Measurements from ENCODE around the gene FCGR2B.

Gene FCGR2B

DNA sequence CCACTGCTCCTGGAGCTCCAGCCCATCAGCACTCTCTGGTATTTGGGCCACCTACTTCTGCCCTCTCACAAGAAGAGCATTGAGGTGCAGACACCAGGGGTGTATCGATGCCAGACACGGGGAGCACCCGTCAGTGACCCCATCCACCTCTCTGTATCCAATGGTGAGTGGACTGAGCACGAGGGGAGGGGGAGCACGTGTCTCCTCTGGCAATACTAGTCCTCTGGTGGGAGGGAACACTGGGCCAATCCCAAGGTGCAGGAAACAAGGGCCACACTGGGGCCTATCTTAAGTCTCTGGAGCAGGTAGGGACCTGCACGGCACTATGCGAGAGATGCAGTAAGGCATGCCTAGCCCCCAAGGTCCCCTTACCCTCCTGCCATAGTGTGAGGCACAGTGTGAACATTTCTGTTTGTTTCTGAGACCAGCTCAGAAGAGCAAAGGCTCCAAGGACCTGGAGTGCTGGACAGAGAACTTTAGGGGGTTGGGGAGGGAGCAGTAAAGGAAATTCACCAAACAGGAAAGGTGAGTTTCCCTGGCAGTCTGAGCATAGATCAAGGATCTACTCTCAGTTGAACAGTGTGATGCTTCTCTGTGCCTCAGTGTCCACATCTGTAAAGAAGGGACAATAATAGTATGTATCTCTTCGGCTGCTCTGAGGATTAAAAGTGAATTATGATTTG is 60.7 kb downstream of the FCGR2B start:
- TF ChIP-seq, protein P1, sequence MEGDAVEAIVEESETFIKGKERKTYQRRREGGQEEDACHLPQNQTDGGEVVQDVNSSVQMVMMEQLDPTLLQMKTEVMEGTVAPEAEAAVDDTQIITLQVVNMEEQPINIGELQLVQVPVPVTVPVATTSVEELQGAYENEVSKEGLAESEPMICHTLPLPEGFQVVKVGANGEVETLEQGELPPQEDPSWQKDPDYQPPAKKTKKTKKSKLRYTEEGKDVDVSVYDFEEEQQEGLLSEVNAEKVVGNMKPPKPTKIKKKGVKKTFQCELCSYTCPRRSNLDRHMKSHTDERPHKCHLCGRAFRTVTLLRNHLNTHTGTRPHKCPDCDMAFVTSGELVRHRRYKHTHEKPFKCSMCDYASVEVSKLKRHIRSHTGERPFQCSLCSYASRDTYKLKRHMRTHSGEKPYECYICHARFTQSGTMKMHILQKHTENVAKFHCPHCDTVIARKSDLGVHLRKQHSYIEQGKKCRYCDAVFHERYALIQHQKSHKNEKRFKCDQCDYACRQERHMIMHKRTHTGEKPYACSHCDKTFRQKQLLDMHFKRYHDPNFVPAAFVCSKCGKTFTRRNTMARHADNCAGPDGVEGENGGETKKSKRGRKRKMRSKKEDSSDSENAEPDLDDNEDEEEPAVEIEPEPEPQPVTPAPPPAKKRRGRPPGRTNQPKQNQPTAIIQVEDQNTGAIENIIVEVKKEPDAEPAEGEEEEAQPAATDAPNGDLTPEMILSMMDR (IDR thresholded peaks at IDR 0.05; ENCODE audit: borderline replicate concordance, insufficient read depth, low read depth, low read length) = no peak

DNA sequence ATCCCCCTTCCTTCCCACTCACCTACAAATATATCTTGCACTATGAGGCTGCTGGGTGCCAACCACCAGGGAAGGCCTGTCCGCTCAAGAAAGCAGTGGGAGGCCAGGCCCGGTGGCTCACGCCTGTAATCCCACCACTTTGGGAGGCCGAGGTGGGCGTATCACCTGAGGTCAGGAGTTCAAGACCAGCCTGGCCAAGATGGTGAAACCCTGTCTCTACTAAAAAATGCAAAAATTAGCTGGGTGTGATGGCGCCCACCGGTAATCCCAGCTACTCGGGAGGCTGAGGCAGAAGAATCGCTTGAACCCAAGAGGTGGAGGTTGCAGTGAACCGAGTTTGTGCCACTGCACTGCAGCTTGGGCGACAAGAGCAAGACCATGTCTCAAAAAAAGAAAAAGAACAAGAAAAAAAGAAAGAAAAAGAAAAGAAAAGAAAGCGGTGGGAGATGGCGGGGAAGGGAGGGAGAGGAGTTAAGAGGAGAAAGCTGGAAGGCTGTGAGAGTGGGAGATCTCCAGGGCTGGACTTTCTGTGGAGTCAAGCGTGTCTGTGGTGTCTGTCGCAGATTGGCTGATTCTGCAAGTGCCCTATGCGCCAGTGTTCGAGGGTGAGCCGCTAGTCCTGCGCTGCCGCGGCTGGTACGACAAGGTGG is 62.4 kb downstream of the FCGR2B start:
- H3K4me3 ChIP-seq (ENCODE audit: low read depth, low read length) = peak overlapping the region; percentile 96

More for the DNA sequence above, 60.7 kb downstream of the FCGR2B start:
- no peak overlapping the region for H3K4me3 ChIP-seq (ENCODE audit: low read depth, low read length)

DNA sequence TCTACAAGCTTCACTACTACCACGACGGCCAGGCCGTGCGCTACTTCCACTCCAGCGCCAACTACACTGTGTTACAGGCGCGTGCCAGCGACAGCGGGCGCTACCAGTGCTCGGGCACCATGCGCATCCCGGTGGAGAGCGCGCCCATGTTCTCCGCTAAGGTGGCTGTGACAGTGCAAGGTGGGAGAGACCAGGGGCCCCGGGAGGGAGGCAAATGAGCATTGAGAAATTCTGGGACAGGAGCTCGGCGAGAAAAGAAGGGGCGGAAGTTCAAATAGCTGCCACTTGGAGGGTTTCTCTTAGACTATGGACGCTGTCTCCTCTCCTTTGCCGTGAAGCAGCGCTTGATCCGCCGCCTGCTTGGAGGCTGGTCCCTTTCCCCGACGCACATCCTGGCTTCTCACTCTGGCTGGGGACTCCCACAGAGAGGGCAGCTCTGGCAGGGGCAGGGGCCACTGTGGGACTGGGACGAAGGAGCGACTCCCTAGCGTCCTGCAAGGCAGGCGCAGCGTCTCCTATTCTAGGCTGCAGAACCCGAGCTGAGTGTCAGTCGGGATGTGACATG is 63.0 kb downstream of the FCGR2B start:
- TF ChIP-seq, protein P1 (IDR thresholded peaks at IDR 0.05; ENCODE audit: borderline replicate concordance, insufficient read depth, low read depth, low read length) = 0 out of 2 replicates have a peak, but pooled peaks have one; percentile 14
- peak overlapping the region; percentile 96 for H3K4me3 ChIP-seq (ENCODE audit: low read depth, low read length)

DNA sequence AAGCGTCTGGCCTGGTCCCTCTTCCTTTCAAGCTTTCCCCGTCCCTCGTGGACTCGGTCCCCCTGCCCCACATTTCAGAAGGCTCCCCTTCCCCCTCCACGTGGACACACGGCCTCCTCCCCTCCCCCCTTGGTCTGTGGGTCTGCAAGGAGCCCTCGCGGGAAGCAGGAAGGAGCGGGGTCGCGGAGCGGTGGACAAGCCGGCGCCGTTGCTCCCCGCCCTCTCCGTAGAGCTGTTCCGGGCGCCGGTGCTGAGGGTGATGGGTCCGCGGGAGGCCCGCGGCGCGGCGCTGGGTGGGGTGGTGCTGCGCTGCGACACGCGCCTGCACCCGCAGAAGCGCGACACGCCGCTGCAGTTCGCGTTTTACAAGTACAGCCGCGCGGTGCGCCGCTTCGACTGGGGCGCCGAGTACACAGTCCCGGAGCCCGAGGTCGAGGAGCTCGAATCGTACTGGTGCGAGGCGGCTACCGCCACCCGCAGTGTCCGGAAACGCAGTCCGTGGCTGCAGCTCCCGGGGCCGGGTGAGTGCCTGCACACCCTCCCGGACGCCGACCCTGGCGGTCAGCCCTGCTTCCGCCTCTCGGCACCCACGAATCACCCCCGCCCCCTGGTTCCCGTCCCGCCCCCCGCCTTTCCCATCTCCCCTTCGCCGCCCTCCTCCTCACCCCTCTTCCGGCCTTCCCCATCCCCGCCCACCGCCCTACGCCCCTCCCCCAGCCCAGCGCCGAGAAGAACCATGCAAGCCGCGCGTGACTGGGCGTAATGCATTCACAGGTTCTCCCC is 63.7 kb downstream of the FCGR2B start:
- H3K4me3 ChIP-seq (ENCODE audit: low read depth, low read length) = peak overlapping the region; percentile 96
- TF ChIP-seq, protein P1 (IDR thresholded peaks at IDR 0.05; ENCODE audit: borderline replicate concordance, insufficient read depth, low read depth, low read length) = no peak; the same call in 1 of the 2 replicates

DNA sequence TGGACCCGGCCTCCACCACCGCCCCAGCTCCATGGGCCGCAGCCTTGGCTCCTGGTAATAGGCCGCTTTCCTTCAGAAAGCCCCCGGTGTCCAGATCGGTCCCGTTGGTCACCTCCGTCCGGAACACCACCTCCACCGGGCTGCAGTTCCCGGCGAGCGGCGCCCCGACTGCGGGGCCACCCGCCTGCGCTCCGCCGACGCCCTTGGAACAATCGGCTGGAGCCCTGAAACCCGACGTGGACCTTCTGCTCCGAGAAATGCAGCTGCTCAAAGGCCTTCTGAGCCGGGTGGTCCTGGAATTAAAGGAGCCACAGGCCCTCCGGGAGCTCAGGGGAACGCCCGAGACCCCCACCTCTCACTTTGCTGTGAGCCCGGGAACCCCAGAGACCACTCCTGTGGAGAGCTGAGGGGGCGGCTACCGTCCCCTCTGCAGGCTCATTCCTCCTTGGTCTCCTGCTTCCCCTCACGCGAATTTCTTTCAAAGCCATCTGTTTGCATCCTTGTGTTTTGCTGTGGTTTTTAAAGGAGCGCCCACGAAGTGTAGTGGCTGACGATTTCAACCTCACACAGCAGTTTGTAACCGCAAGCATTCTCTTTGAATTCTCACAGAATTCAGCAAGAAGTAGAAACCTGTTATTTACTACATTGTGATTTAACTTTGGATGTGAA is 64.4 kb downstream of the FCGR2B start:
- TF ChIP-seq, protein P1 (IDR thresholded peaks at IDR 0.05; ENCODE audit: borderline replicate concordance, insufficient read depth, low read depth, low read length) = no peak
- peak overlapping the region; percentile 96 for H3K4me3 ChIP-seq (ENCODE audit: low read depth, low read length)

Data from GM12875 (cell line).